HFFc6 (cell line): ENCODE measurements around the gene ZNF227. TPM values are rescaled to one million over a fixed set of nuclear protein-coding genes. Genes with fewer than 3 reads are reported as not detected.

Source experiments
- DNase-seq: peaks from one replicate; pipeline ENCODE4 v3.0.0-alpha.2; 2018
- H3K27ac Mint-ChIP-seq: 2 replicates; pipeline ENCODE4 v1.8.0; 2020; ENCODE audit warnings: mild to moderate bottlenecking, mixed read lengths
- H3K27me3 Mint-ChIP-seq: 2 replicates; pipeline ENCODE4 v1.8.0; 2021; ENCODE audit warnings: mild to moderate bottlenecking, moderate library complexity, mixed read lengths; ENCODE audit not compliant: insufficient read depth
- H3K36me3 Mint-ChIP-seq: 2 replicates; pipeline ENCODE4 v1.8.0; 2021; ENCODE audit warnings: low read depth, mixed read lengths
- H3K4me1 Mint-ChIP-seq: 2 replicates; pipeline ENCODE4 v1.8.0; 2020; ENCODE audit warnings: low read depth, mixed read lengths
- H3K4me3 Mint-ChIP-seq: 2 replicates; pipeline ENCODE4 v1.8.0; 2020; ENCODE audit warnings: mild to moderate bottlenecking, moderate library complexity, mixed read lengths
- H3K9me3 Mint-ChIP-seq: 2 replicates; pipeline ENCODE4 v1.8.0; 2020; ENCODE audit warnings: mild to moderate bottlenecking, mixed read lengths
- CTCF ChIP-seq: fragments of 200-600 bp; sonication (generic); IDR thresholded peaks from 2 replicates; pipeline ENCODE4 v1.5.0; 2021; ENCODE audit warnings: antibody characterized with exemption, mild to moderate bottlenecking
- total RNA-seq, 6 experiments: library from RNA; stranded (reverse); fragmentation: NEBNext Ultra II Directional; extraction: Animal tissue kit (Norgen Biotek cat#: 25700); gene quantifications; 2 replicates in 1 of 6; 3 replicates in 5 of 6; pipeline ENCODE4 v1.2.3, GENCODE V29; 2021

Gene ZNF227
- total RNA-seq, 6 experiments from 2014 or later: 11.6 to 13.4 (median 12.9) TPM

GRCh38 chr19:44255705-44256411 is 43.5 kb downstream of the ZNF227 start:
- peaks cover 44% of the 10 kb centered on the region for H3K36me3 Mint-ChIP-seq
- peaks cover 11% of the 10 kb centered on the region for H3K4me1 Mint-ChIP-seq
- TF ChIP-seq CTCF: no peak
- no peak overlapping the region for H3K4me3 Mint-ChIP-seq
- no peaks in the 10 kb centered on the region; the same call in none of the 2 replicates for H3K27me3 Mint-ChIP-seq
- no peak for DNase-seq
- no peak overlapping the region for H3K27ac Mint-ChIP-seq
- H3K9me3 Mint-ChIP-seq: peaks cover 72% of the 10 kb centered on the region

GRCh38 chr19:44258136-44258535 is 45.8 kb downstream of the ZNF227 start:
- Mint-ChIP-seq H3K9me3 (peaks cover 49% of the 10 kb centered on the region), H3K4me3 (no peak overlapping the region), H3K4me1 (peaks cover 11% of the 10 kb centered on the region), H3K36me3 (peaks cover 24% of the 10 kb centered on the region), H3K27ac (no peak overlapping the region), H3K27me3 (no peaks in the 10 kb centered on the region; the same call in none of the 2 replicates)
- DNase-seq: no peak
- TF ChIP-seq CTCF: no peak

- no peak for TF ChIP-seq CTCF
- Mint-ChIP-seq H3K4me1 (peaks cover 11% of the 10 kb centered on the region), H3K27me3 (no peaks in the 10 kb centered on the region; the same call in 1 of the 2 replicates), H3K9me3 (peaks cover 42% of the 10 kb centered on the region), H3K36me3 (peaks cover 17% of the 10 kb centered on the region), H3K27ac (no peak overlapping the region), H3K4me3 (0 out of 2 replicates have a peak overlapping the region, but pooled peaks have one; percentile 84)
- no peak for DNase-seq
Observed at GRCh38 chr19:44258835-44259413, 46.6 kb downstream of the ZNF227 start.

- Mint-ChIP-seq H3K9me3 (peaks cover 28% of the 10 kb centered on the region), H3K4me3 (peak overlapping the region; percentile 84), H3K27ac (no peak overlapping the region), H3K36me3 (peaks cover 7% of the 10 kb centered on the region; the same call in 1 of the 2 replicates), H3K27me3 (no peaks in the 10 kb centered on the region), H3K4me1 (peaks cover 11% of the 10 kb centered on the region)
- TF ChIP-seq CTCF: no peak
- no peak for DNase-seq
Observed at GRCh38 chr19:44260343-44260681, 48.0 kb downstream of the ZNF227 start.

GRCh38 chr19:44260695-44261446 is 48.5 kb downstream of the ZNF227 start:
- H3K27ac Mint-ChIP-seq: no peak overlapping the region

More at GRCh38 chr19:44260695-44261446, 48.5 kb downstream of the ZNF227 start:
- peaks cover 11% of the 10 kb centered on the region for H3K4me1 Mint-ChIP-seq
- TF ChIP-seq CTCF: no peak
- H3K4me3 Mint-ChIP-seq: peak overlapping the region; percentile 84
- peaks cover 2% of the 10 kb centered on the region; the same call in 1 of the 2 replicates for H3K36me3 Mint-ChIP-seq
- no peaks in the 10 kb centered on the region for H3K27me3 Mint-ChIP-seq
- DNase-seq: no peak
- peaks cover 22% of the 10 kb centered on the region for H3K9me3 Mint-ChIP-seq
